H9 (cell line): ENCODE data around the gene C17orf58. TPM values are rescaled to one million over a fixed set of nuclear protein-coding genes. Genes with fewer than 3 reads are reported as not detected.

ENCODE experiments used
- DNase-seq: peaks from one replicate; pipeline ENCODE4 v3.0.0-alpha.2; 2017
- H2AFZ ChIP-seq: one replicate; pipeline ENCODE4 v1.6.1; 2013; ENCODE audit warnings: mild to moderate bottlenecking, low read length, control low read depth, moderate library complexity
- H2AK5ac ChIP-seq: 2 replicates; pipeline ENCODE4 v1.6.1; 2013; ENCODE audit warnings: low read length, control low read depth, mixed read lengths; ENCODE audit not compliant: insufficient read length
- H2BK120ac ChIP-seq: one replicate; pipeline ENCODE4 v1.6.1; 2013; ENCODE audit warnings: low read depth, mild to moderate bottlenecking, low read length, control low read depth, inconsistent platforms; ENCODE audit not compliant: poor library complexity, severe bottlenecking
- H2BK12ac ChIP-seq: 2 replicates; pipeline ENCODE4 v1.6.1; 2013; ENCODE audit warnings: low read length, control low read depth, mixed read lengths, low read depth; ENCODE audit not compliant: insufficient read length
- H2BK15ac ChIP-seq: 2 replicates; pipeline ENCODE4 v1.6.1; 2013; ENCODE audit warnings: low read depth, low read length, control low read depth
- H2BK20ac ChIP-seq: one replicate; pipeline ENCODE4 v1.6.1; 2013; ENCODE audit warnings: low read depth, mild to moderate bottlenecking, low read length, control low read depth, inconsistent platforms; ENCODE audit not compliant: poor library complexity, severe bottlenecking
- H2BK5ac ChIP-seq: 2 replicates; pipeline ENCODE4 v1.6.1; 2013; ENCODE audit warnings: low read length, control low read depth, mixed read lengths; ENCODE audit not compliant: insufficient read length
- H3K14ac ChIP-seq: 2 replicates; pipeline ENCODE4 v1.6.1; 2013; ENCODE audit warnings: low read length, control low read depth; ENCODE audit not compliant: insufficient read depth
- H3K18ac ChIP-seq: 2 replicates; pipeline ENCODE4 v1.6.1; 2013; ENCODE audit warnings: low read depth, mild to moderate bottlenecking, mixed read lengths, low read length, control low read depth; ENCODE audit not compliant: insufficient read length
- H3K23ac ChIP-seq: 2 replicates; pipeline ENCODE4 v1.6.1; 2013; ENCODE audit warnings: low read length, control low read depth, mixed read lengths, low read depth; ENCODE audit not compliant: insufficient read length
- H3K23me2 ChIP-seq: 2 replicates; pipeline ENCODE4 v1.6.1; 2013; ENCODE audit warnings: low read depth, mild to moderate bottlenecking, mixed read lengths, low read length, control low read depth; ENCODE audit not compliant: insufficient read length, poor library complexity, severe bottlenecking
- H3K27ac ChIP-seq: 2 replicates; pipeline ENCODE4 v1.5.1; 2013; ENCODE audit warnings: low read length, control low read depth, mixed read lengths, low read depth; ENCODE audit not compliant: insufficient read length
- H3K27me3 ChIP-seq: 2 replicates; pipeline ENCODE4 v1.6.1; 2013; ENCODE audit warnings: low read length, control low read depth, inconsistent platforms; ENCODE audit not compliant: insufficient read depth
- H3K4ac ChIP-seq: 2 replicates; pipeline ENCODE4 v1.6.1; 2013; ENCODE audit warnings: low read depth, mild to moderate bottlenecking, control low read depth, inconsistent platforms, low read length, moderate library complexity
- H3K4me1 ChIP-seq: 2 replicates; pipeline ENCODE4 v1.6.1; 2013; ENCODE audit warnings: low read length, control low read depth, inconsistent platforms; ENCODE audit not compliant: insufficient read depth
- H3K4me2 ChIP-seq: 2 replicates; pipeline ENCODE4 v1.6.1; 2013; ENCODE audit warnings: low read length, control low read depth, mixed read lengths; ENCODE audit not compliant: insufficient read length, insufficient read depth
- H3K56ac ChIP-seq: 2 replicates; pipeline ENCODE4 v1.6.1; 2013; ENCODE audit warnings: low read depth, mild to moderate bottlenecking, mixed read lengths, low read length, control low read depth; ENCODE audit not compliant: insufficient read length
- H3K79me1 ChIP-seq: 2 replicates; pipeline ENCODE4 v1.6.1; 2013; ENCODE audit warnings: low read depth, mild to moderate bottlenecking, moderate library complexity, low read length, control low read depth, inconsistent platforms; ENCODE audit not compliant: insufficient read depth, poor library complexity, severe bottlenecking
- H3K79me2 ChIP-seq: 2 replicates; pipeline ENCODE4 v1.6.1; 2013; ENCODE audit warnings: low read length, control low read depth, inconsistent platforms; ENCODE audit not compliant: insufficient read depth
- H3K9ac ChIP-seq: 2 replicates; pipeline ENCODE4 v1.6.1; 2013; ENCODE audit warnings: low read length, control low read depth, mixed read lengths; ENCODE audit not compliant: insufficient read length; ENCODE audit errors: extremely low read depth
- H3K9me3 ChIP-seq: one replicate; pipeline ENCODE4 v1.6.1; 2013; ENCODE audit warnings: low read depth, low read length, inconsistent platforms; ENCODE audit not compliant: control insufficient read depth
- H3T11ph ChIP-seq: one replicate; pipeline ENCODE4 v1.6.1; 2013; ENCODE audit warnings: mild to moderate bottlenecking, low read length, control low read depth, inconsistent platforms
- H4K20me1 ChIP-seq: one replicate; pipeline ENCODE4 v1.6.1; 2013; ENCODE audit not compliant: control insufficient read depth, insufficient read length, insufficient read depth
- H4K5ac ChIP-seq: 2 replicates; pipeline ENCODE4 v1.6.1; 2013; ENCODE audit warnings: low read depth, mild to moderate bottlenecking, mixed read lengths, low read length, control low read depth; ENCODE audit not compliant: insufficient read length
- H4K8ac ChIP-seq: replicated peaks from 2 replicates; pipeline ENCODE4 v1.6.1; 2013; ENCODE audit warnings: low read length, control low read depth, mixed read lengths, low read depth; ENCODE audit not compliant: insufficient read length
- H4K91ac ChIP-seq: 2 replicates; pipeline ENCODE4 v1.6.1; 2013; ENCODE audit warnings: low read depth, mild to moderate bottlenecking, moderate library complexity, mixed read lengths, low read length, control low read depth; ENCODE audit not compliant: insufficient read length
- H3K27ac Mint-ChIP-seq, 3 experiments: 2 replicates in 2 of 3; 3 replicates in 1 of 3; pipeline ENCODE4 v1.8.0; 2020 to 2021; ENCODE audit warnings: mixed read lengths in 3 of 3, mild to moderate bottlenecking in 1 of 3, moderate library complexity in 1 of 3
- H3K27me3 Mint-ChIP-seq: 2 replicates; pipeline ENCODE4 v1.8.0; 2021; ENCODE audit warnings: low read depth, mild to moderate bottlenecking, moderate library complexity, mixed read lengths
- H3K36me3 Mint-ChIP-seq, 3 experiments: 2 replicates in 2 of 3; 3 replicates in 1 of 3; pipeline ENCODE4 v1.8.0; 2020 to 2021; ENCODE audit warnings: low read depth in 3 of 3, mixed read lengths in 3 of 3; ENCODE audit not compliant: insufficient read depth in 1 of 3
- H3K4me1 Mint-ChIP-seq, 2 experiments: 2 replicates each; pipeline ENCODE4 v1.8.0; 2020; ENCODE audit warnings: mixed read lengths in 2 of 2
- H3K4me3 Mint-ChIP-seq, 2 experiments: 2 replicates in 1 of 2; 3 replicates in 1 of 2; pipeline ENCODE4 v1.8.0; 2020 to 2021; ENCODE audit warnings: mild to moderate bottlenecking in 2 of 2, mixed read lengths in 2 of 2, moderate library complexity in 1 of 2
- H3K9me3 Mint-ChIP-seq, 2 experiments: 2 replicates in 1 of 2; 3 replicates in 1 of 2; pipeline ENCODE4 v1.8.0; 2020; ENCODE audit warnings: mild to moderate bottlenecking in 2 of 2, mixed read lengths in 2 of 2, moderate library complexity in 1 of 2
- CTCF ChIP-seq: fragments of 200-600 bp; sonication (generic); conservative IDR thresholded peaks from 3 replicates; pipeline ENCODE4 v1.8.0; 2021; ENCODE audit warnings: antibody characterized with exemption, mild to moderate bottlenecking
- WGBS: extraction: QIAGEN DNeasy Blood & Tissue Kit; methylation state at CpG from one replicate; pipeline ENCODE4 v1.1.7; 2013; ENCODE audit warnings: missing lambda C conversion rate, low lambda C conversion rate, mixed read lengths; ENCODE audit not compliant: insufficient read length; ENCODE audit errors: extremely low coverage; 5-methylcytosine and 5-hydroxymethylcytosine counted together
- total RNA-seq: library from RNA; stranded (reverse); gene quantifications from 2 replicates; pipeline ENCODE4 v1.2.1, GENCODE V29; 2021

The C17orf58 gene
- total RNA-seq, 1 experiment from 2014 or later = 12.3 TPM

- H3K27me3 ChIP-seq = no peaks in the 10 kb centered on the region
- H4K5ac ChIP-seq = no peak overlapping the region
- no peak overlapping the region for H3K9ac ChIP-seq
- no peaks in the 10 kb centered on the region for H3K9me3 Mint-ChIP-seq
- no peak overlapping the region for H2BK15ac ChIP-seq
- no peaks in the 10 kb centered on the region for H4K20me1 ChIP-seq
- no peak overlapping the region for H2BK20ac ChIP-seq
- H2AK5ac ChIP-seq = no peak overlapping the region
- no peak overlapping the region for H2BK120ac ChIP-seq
- H2BK5ac ChIP-seq = no peak overlapping the region
- no peak overlapping the region for H2BK12ac ChIP-seq
- no peaks in the 10 kb centered on the region for H3K79me1 ChIP-seq
- H3K27ac ChIP-seq = no peak overlapping the region
- H3K4me3 Mint-ChIP-seq = no peak overlapping the region
- WGBS = no CpG with 5 or more reads among the region's 3 CpGs
- no peaks in the 10 kb centered on the region for H3K4me1 Mint-ChIP-seq
- no peak overlapping the region for H3K27ac Mint-ChIP-seq
- no peak overlapping the region for H3T11ph ChIP-seq
- no peak overlapping the region for H3K14ac ChIP-seq
- H3K79me2 ChIP-seq = no peaks in the 10 kb centered on the region
- TF ChIP-seq CTCF = peak; percentile 74
- H3K4me2 ChIP-seq = no peak overlapping the region
- H3K4me1 ChIP-seq = no peaks in the 10 kb centered on the region
- H3K56ac ChIP-seq = no peak overlapping the region
- no peaks in the 10 kb centered on the region for H3K23me2 ChIP-seq
- H3K18ac ChIP-seq = no peak overlapping the region
- H3K9me3 ChIP-seq = no peaks in the 10 kb centered on the region
- H3K4ac ChIP-seq = no peak overlapping the region
- no peaks in the 10 kb centered on the region for H3K27me3 Mint-ChIP-seq
- DNase-seq = no peak
- H3K23ac ChIP-seq = no peak overlapping the region
- H3K36me3 Mint-ChIP-seq = peaks cover 35 to 96% (median 86%) of the 10 kb centered on the region in 3 experiments; a peak in 6 of 7 replicates
- no peak overlapping the region for H4K8ac ChIP-seq
- no peak overlapping the region for H4K91ac ChIP-seq
- no peak overlapping the region for H2AFZ ChIP-seq
These were observed 53.5 kb downstream of the C17orf58 start for GRCh38 chr17:67942810-67943209.

Other genes with a start within 250 kb of the C17orf58 start
- gene BPTF, start 171.0 kb downstream of the C17orf58 start, total RNA-seq = 201 and 203 TPM in 2 replicates
- gene KPNA2, start 39.3 kb upstream of the C17orf58 start, total RNA-seq = 432 and 437 TPM in 2 replicates